MCF 10A (cell line): ENCODE data around the gene SLC25A28. TPM values are rescaled to one million over a fixed set of nuclear protein-coding genes. Genes with fewer than 3 reads are reported as not detected.
A peak's percentile ranks its signal among the peaks of the same experiment; 100 is the strongest.

Experiments
- BruUV-seq: library from RNA; stranded (reverse); fragments of 400-500 nt; replicated peaks from 2 replicates; lab custom pipeline; 2021; lab: Mats Ljungman, UMichigan
- CTCF ChIA-PET: fragments of 300-600 bp; sonication (Branson Sonifier 250); formaldehyde crosslinking; extraction: SDS; loops from one replicate; lab custom pipeline; 2021; ENCODE audit warnings: antibody characterized with exemption, inconsistent platforms; lab: Yijun Ruan, JAX
- POLR2A ChIA-PET: fragments of 300-600, 350-650 bp; sonication (Branson Sonifier 250); formaldehyde crosslinking; extraction: SDS; loops from one replicate; lab custom pipeline; 2020; ENCODE audit warnings: antibody characterized with exemption, inconsistent platforms; lab: Yijun Ruan, JAX
- DNase-seq: peaks from one replicate; pipeline ENCODE4 v3.0.0-alpha.2; 2018; ENCODE audit not compliant: unreplicated experiment
- H3K27ac Mint-ChIP-seq: one replicate; pipeline ENCODE4 v1.8.0; 2022; ENCODE audit warnings: mild to moderate bottlenecking, low read depth, mixed read lengths; ENCODE audit not compliant: unreplicated experiment
- H3K27me3 Mint-ChIP-seq: one replicate; pipeline ENCODE4 v1.8.0; 2022; ENCODE audit warnings: mixed read lengths; ENCODE audit not compliant: insufficient read depth, unreplicated experiment
- H3K36me3 Mint-ChIP-seq: one replicate; pipeline ENCODE4 v1.8.0; 2022; ENCODE audit warnings: mild to moderate bottlenecking, moderate library complexity, mixed read lengths; ENCODE audit not compliant: insufficient read depth, unreplicated experiment
- H3K4me1 Mint-ChIP-seq: one replicate; pipeline ENCODE4 v1.8.0; 2022; ENCODE audit warnings: mixed read lengths; ENCODE audit not compliant: insufficient read depth, unreplicated experiment
- H3K4me3 Mint-ChIP-seq: one replicate; pipeline ENCODE4 v1.8.0; 2022; ENCODE audit warnings: mild to moderate bottlenecking, moderate library complexity, mixed read lengths; ENCODE audit not compliant: unreplicated experiment
- H3K9me3 Mint-ChIP-seq: one replicate; pipeline ENCODE4 v1.8.0; 2022; ENCODE audit warnings: mixed read lengths; ENCODE audit not compliant: unreplicated experiment
- CTCF ChIP-seq: fragments of 200-600 bp; IDR thresholded peaks from one replicate; pipeline ENCODE4 v1.8.0; 2022; ENCODE audit warnings: antibody characterized with exemption, mild to moderate bottlenecking; ENCODE audit not compliant: unreplicated experiment
- intact Hi-C: fragments of 100-400 bp; cut with micrococcal nuclease; formaldehyde crosslinking; loops from 2 replicates; pipeline ENCODE4 v1.14.1; 2022
- total RNA-seq: library from RNA; stranded (reverse); gene quantifications from 2 replicates; pipeline ENCODE4 v1.2.3, GENCODE V29; 2022

SLC25A28 gene
- total RNA-seq, 1 experiment from 2014 or later, result 46.3 TPM

DNA sequence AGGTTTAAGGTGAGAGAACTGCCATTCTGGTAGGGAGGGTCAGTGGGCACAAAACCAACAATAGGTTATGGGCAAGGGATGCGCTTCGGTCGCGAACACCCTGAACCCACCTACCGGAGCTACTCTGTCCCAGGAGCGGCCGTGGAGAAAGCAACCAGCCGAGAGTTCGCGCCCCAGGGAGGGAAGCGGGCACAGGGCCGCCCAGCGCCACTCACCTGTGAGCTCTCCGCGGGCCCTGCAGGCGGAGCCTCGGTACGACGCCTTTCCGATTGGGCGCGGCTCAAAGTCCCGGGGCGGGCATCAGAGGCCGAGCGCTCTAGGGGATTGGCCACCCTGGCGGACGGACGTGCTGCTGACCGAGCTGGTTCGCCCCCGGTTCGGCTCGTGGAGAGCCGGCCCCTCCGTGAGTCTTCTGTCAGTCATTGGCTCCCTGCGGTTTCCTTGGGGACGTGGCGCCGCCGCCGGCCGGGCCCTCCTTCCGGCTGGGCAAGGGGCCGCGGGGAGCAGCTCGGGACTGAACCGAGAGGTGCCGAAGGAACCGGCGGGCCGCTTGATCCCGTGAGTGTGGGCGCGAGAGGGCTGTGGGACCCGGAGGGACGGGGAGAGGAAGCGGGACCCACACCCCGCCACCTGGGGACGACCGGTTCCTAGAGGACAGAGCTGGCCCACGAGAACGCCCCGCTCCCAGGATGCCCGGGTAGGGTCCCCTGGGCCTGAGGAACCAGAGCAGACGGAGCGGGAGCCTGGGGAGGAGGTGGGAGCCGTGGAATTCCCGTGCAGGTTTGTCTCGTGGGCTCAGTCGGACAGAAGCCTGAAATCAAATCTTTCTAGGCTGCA lies 39.0 kb upstream of the SLC25A28 start, which contains the start of gene ENTPD7:
Gene ENTPD7, plus strand, starts transcription at position 479 of the 837 bp plus-strand sequence. CDS start 448 bp downstream, outside the sequence.
- intact Hi-C loops, result loop anchor here (2.0 to 5.0 kb wide), 2 partner anchors 38 to 73 kb away; partner anchors contain the start of genes COX15, CUTC and SLC25A28
- Mint-ChIP-seq H3K36me3 (peaks cover 30% of the 10 kb centered on the region), H3K4me3 (peak within 1 kb of the TSS; percentile 83), H3K27me3 (no peaks in the 10 kb centered on the region), H3K27ac (peak within 1 kb of the TSS; percentile 80), H3K9me3 (no peaks in the 10 kb centered on the region), H3K4me1 (peaks cover 59% of the 10 kb centered on the region)
- POLR2A ChIA-PET, result interaction anchor here (0.5 to 8.4 kb wide), 27 partner anchors 8 to 1971 kb away, joined by 3 to 335 read pairs (median 5); partner anchors contain the start of genes COX15, CUTC, GOT1 and SLC25A28
- CTCF ChIA-PET, result interaction anchor here (0.6 to 2.7 kb wide), 8 partner anchors 37 to 1376 kb away, joined by 3 to 8 read pairs (median 5); no protein-coding TSS in a partner anchor
- peak; percentile 97 for DNase-seq
- no TSS peak for BruUV-seq
- peak; percentile 27 for TF ChIP-seq CTCF

- H3K36me3 Mint-ChIP-seq, result peaks cover 26% of the 10 kb centered on the region
- H3K4me1 Mint-ChIP-seq, result peaks cover 57% of the 10 kb centered on the region
- no peaks in the 10 kb centered on the region for H3K27me3 Mint-ChIP-seq
- ChIA-PET CTCF (interaction anchor here (0.7 to 2.7 kb wide), 6 partner anchors 23 to 65 kb away, joined by 3 to 11 read pairs (median 4); no protein-coding TSS in a partner anchor), POLR2A (interaction anchor here (0.5 to 8.4 kb wide), 24 partner anchors 9 to 1970 kb away, joined by 3 to 335 read pairs (median 6); partner anchors contain the start of genes COX15, CUTC, GOT1 and SLC25A28)
- peak overlapping the region; percentile 80 for H3K27ac Mint-ChIP-seq
- peak overlapping the region; percentile 83 for H3K4me3 Mint-ChIP-seq
- intact Hi-C loops, result loop anchor here (2.0 to 5.0 kb wide), 2 partner anchors 38 to 74 kb away; partner anchors contain the start of genes COX15, CUTC and SLC25A28
- no peak for TF ChIP-seq CTCF
- TSS peak; percentile 20 for BruUV-seq
- no peaks in the 10 kb centered on the region for H3K9me3 Mint-ChIP-seq
- no peak for DNase-seq
Measured at GRCh38 chr10:99658622-99659030, 38.4 kb upstream of the SLC25A28 start.

DNA sequence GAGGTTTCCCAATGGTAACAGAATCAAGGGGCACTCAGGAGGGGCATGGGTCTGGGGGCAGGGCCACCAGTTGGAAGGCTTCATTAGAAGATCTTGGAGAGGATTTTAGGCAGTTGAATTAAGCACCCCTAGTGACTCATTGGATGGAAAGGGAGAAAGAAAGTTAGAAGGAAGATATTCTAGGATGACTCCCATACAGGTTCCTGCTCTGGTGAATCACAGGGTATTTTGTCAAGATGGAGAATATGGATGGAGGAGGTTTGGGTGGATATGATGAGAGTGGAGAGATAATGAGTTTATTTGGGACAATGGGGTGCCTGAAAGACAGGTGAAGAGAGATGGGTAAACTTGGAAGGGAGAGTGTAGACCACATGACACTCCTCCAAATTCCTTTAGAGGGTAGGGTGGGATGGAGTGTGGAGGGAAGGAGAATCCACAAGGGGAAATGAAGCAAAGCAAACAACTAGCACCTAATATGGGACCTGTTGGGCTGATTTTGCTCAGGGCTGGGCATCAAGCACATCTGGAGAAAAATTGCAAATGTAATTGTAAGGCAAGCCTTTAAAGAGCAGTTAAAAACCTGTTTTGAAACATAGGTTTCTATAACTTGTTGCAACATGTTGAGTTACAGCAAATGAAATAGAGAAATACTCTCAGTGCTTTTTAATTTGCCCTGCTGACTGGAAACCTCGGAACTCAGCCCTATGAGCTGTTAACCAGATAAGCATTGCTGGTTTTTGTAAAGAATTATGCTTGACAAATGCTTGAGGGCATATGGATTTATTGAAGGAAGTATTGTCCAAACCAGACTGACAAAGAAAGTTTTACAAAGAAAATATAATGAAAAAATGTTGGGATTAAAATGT lies 36.2 kb upstream of the SLC25A28 start:
- Mint-ChIP-seq H3K27ac (peak overlapping the region; percentile 80), H3K9me3 (no peaks in the 10 kb centered on the region), H3K36me3 (peaks cover 4% of the 10 kb centered on the region), H3K4me3 (peak overlapping the region; percentile 6), H3K4me1 (peaks cover 46% of the 10 kb centered on the region), H3K27me3 (no peaks in the 10 kb centered on the region)
- CTCF ChIA-PET, result no interaction called here
- DNase-seq, result peak; percentile 47
- intact Hi-C loops, result loop anchor here (5.0 kb wide), 1 partner anchor 76 kb away; the partner anchor contains the start of genes COX15 and CUTC
- no TSS peak for BruUV-seq
- TF ChIP-seq CTCF, result no peak
- POLR2A ChIA-PET, result interaction anchor here (0.6 to 8.4 kb wide), 15 partner anchors 10 to 1414 kb away, joined by 3 to 335 read pairs (median 6); partner anchors contain the start of genes COX15, CUTC, GOT1 and SLC25A28
